H1 (cell line): ENCODE results near the gene PANX3. TPM values are rescaled to one million over a fixed set of nuclear protein-coding genes. Genes with fewer than 3 reads are reported as not detected.

Source experiments
- CTCF ChIA-PET: fragments of 300-600 bp; sonication (Branson Sonifier 250); formaldehyde crosslinking; loops from one replicate; lab custom pipeline; 2021; ENCODE audit not compliant: partially characterized antibody; lab: Charles Lee
- POLR2A ChIA-PET: fragments of 300-600 bp; sonication (Branson Sonifier 250); formaldehyde crosslinking; loops from one replicate; lab custom pipeline; 2021; ENCODE audit warnings: inconsistent platforms; ENCODE audit not compliant: partially characterized antibody; lab: Charles Lee
- DNase-seq, 2 experiments: peaks; one replicate each; pipeline versions ENCODE4 v3.0.0 to v3.0.0-alpha.2; 2010 to 2022; ENCODE audit warnings: low spot score in 2 of 2, low read depth in 1 of 2, mixed read lengths in 1 of 2
- FAIRE-seq: peaks from 2 replicates; lab custom pipeline; 2011; peaks lifted over from hg19 to GRCh38; lab: Jason Lieb, UNC
- H2AFZ ChIP-seq: 2 replicates; pipeline ENCODE4 v1.8.1; 2012; ENCODE audit warnings: low read length, inconsistent platforms
- H2AK5ac ChIP-seq: 2 replicates; pipeline ENCODE4 v1.6.1; 2013; ENCODE audit warnings: low read depth, low read length
- H2BK120ac ChIP-seq: replicated peaks from 2 replicates; pipeline ENCODE3; 2013; ENCODE audit warnings: low read depth, low read length, inconsistent platforms
- H2BK12ac ChIP-seq: 2 replicates; pipeline ENCODE4 v1.6.1; 2013; ENCODE audit warnings: low read depth, low read length
- H2BK15ac ChIP-seq: 2 replicates; pipeline ENCODE4 v1.6.1; 2013; ENCODE audit warnings: low read length
- H2BK20ac ChIP-seq: 2 replicates; pipeline ENCODE4 v1.6.1; 2013; ENCODE audit warnings: low read length
- H2BK5ac ChIP-seq: 2 replicates; pipeline ENCODE4 v1.6.1; 2013; ENCODE audit warnings: low read depth, low read length
- H3K14ac ChIP-seq: 2 replicates; pipeline ENCODE4 v1.6.1; 2013; ENCODE audit warnings: inconsistent platforms; ENCODE audit not compliant: insufficient read length
- H3K18ac ChIP-seq: 2 replicates; pipeline ENCODE4 v1.6.1; 2013; ENCODE audit warnings: low read length; ENCODE audit errors: extremely low read depth
- H3K23ac ChIP-seq: 2 replicates; pipeline ENCODE4 v1.6.1; 2013; ENCODE audit warnings: inconsistent platforms; ENCODE audit not compliant: insufficient read length
- H3K23me2 ChIP-seq: 2 replicates; pipeline ENCODE4 v1.6.1; 2013; ENCODE audit warnings: low read depth, low read length
- H3K27ac ChIP-seq: 2 replicates; pipeline ENCODE4 v1.6.1; 2011; ENCODE audit warnings: low read depth, low read length, inconsistent platforms
- H3K27me3 ChIP-seq, 4 experiments: replicated peaks in 1 of 4; 1 replicate in 1 of 4; 2 replicates in 3 of 4; pipeline versions ENCODE4 v1.6.1 to v1.8.1; 2011 to 2013; ENCODE audit warnings: low read length in 3 of 4, mild to moderate bottlenecking in 3 of 4, inconsistent platforms in 2 of 4, mixed read lengths in 2 of 4, moderate library complexity in 1 of 4; ENCODE audit not compliant: control insufficient read depth in 3 of 4, insufficient read depth in 3 of 4; ENCODE audit errors: extremely low read depth in 1 of 4
- H3K36me3 ChIP-seq, 4 experiments: 2 replicates each; pipeline versions ENCODE4 v1.6.1 to v1.8.1; 2011 to 2013; ENCODE audit warnings: mild to moderate bottlenecking in 4 of 4, low read length in 3 of 4, moderate library complexity in 2 of 4, control low read depth in 1 of 4, inconsistent platforms in 1 of 4; ENCODE audit not compliant: insufficient read depth in 4 of 4, control insufficient read depth in 2 of 4
- H3K4ac ChIP-seq: replicated peaks from 2 replicates; pipeline ENCODE3; 2013; ENCODE audit warnings: low read length, low read depth, mixed read lengths, inconsistent platforms; ENCODE audit not compliant: insufficient read length
- H3K4me1 ChIP-seq, 4 experiments: replicated peaks in 1 of 4; 1 replicate in 1 of 4; 2 replicates in 3 of 4; pipeline versions ENCODE4 v1.6.1 to v1.8.1; 2011 to 2013; ENCODE audit warnings: low read length in 3 of 4, inconsistent platforms in 2 of 4, mixed read lengths in 1 of 4; ENCODE audit not compliant: insufficient read depth in 4 of 4, control insufficient read depth in 3 of 4
- H3K4me2 ChIP-seq, 2 experiments: 2 replicates each; pipeline versions ENCODE4 v1.6.1 to v1.8.1; 2011 to 2013; ENCODE audit warnings: low read depth in 2 of 2, low read length in 2 of 2, control low read depth in 1 of 2, inconsistent platforms in 1 of 2, mild to moderate bottlenecking in 1 of 2; ENCODE audit not compliant: insufficient read depth in 1 of 2
- H3K4me3 ChIP-seq, 4 experiments: fragments of 200-600, 300-600 bp in 1 of 4; sonication (generic), shearing (Covaris generic), sonication (Bioruptor Twin) in 1 of 4; 2 replicates each; pipeline versions ENCODE4 v1.5.1 to v1.8.1; 2011 to 2016; ENCODE audit warnings: low read length in 4 of 4, low read depth in 3 of 4, control low read depth in 2 of 4, inconsistent platforms in 2 of 4, mild to moderate bottlenecking in 2 of 4, mixed read lengths in 1 of 4, moderate library complexity in 1 of 4; ENCODE audit not compliant: insufficient read depth in 2 of 4; ENCODE audit errors: extremely low read depth in 1 of 4
- H3K56ac ChIP-seq: replicated peaks from 2 replicates; pipeline ENCODE3; 2013; ENCODE audit warnings: low read depth, mild to moderate bottlenecking, mixed read lengths, low read length, inconsistent platforms; ENCODE audit not compliant: insufficient read length
- H3K79me1 ChIP-seq: 2 replicates; pipeline ENCODE4 v1.6.1; 2013; ENCODE audit warnings: low read depth, low read length, control low read depth
- H3K79me2 ChIP-seq, 2 experiments: 2 replicates each; pipeline versions ENCODE4 v1.6.1 to v1.8.1; 2012 to 2013; ENCODE audit warnings: low read length in 2 of 2, mild to moderate bottlenecking in 2 of 2, inconsistent platforms in 1 of 2; ENCODE audit not compliant: insufficient read depth in 2 of 2, control insufficient read depth in 1 of 2
- H3K9ac ChIP-seq, 4 experiments: replicated peaks in 1 of 4; 1 replicate in 1 of 4; 2 replicates in 3 of 4; pipeline versions ENCODE4 v1.6.1 to v1.8.1; 2011 to 2013; ENCODE audit warnings: low read depth in 3 of 4, low read length in 3 of 4, control low read depth in 2 of 4, mild to moderate bottlenecking in 2 of 4, moderate library complexity in 2 of 4, inconsistent platforms in 1 of 4; ENCODE audit errors: extremely low read depth in 1 of 4
- H3K9me3 ChIP-seq, 2 experiments: 2 replicates each; pipeline versions ENCODE4 v1.6.1 to v1.8.1; 2012 to 2013; ENCODE audit warnings: mild to moderate bottlenecking in 2 of 2, moderate library complexity in 2 of 2, control low read depth in 1 of 2, inconsistent platforms in 1 of 2, low read depth in 1 of 2, low read length in 1 of 2, mixed read lengths in 1 of 2; ENCODE audit not compliant: insufficient read depth in 2 of 2
- H4K20me1 ChIP-seq, 2 experiments: replicated peaks in 1 of 2; 2 replicates each; pipeline versions ENCODE3 to v1.8.1; 2011 to 2013; ENCODE audit warnings: inconsistent platforms in 2 of 2, low read length in 2 of 2, mild to moderate bottlenecking in 1 of 2; ENCODE audit not compliant: insufficient read depth in 2 of 2, control insufficient read depth in 1 of 2
- H4K5ac ChIP-seq: 2 replicates; pipeline ENCODE4 v1.6.1; 2013; ENCODE audit warnings: low read length, low read depth, mixed read lengths, inconsistent platforms; ENCODE audit not compliant: insufficient read length
- H4K8ac ChIP-seq: 2 replicates; pipeline ENCODE4 v1.8.0; 2013; ENCODE audit warnings: mild to moderate bottlenecking, moderate library complexity, low read length, inconsistent platforms; ENCODE audit not compliant: insufficient read depth; ENCODE audit errors: extremely low read depth
- H4K91ac ChIP-seq: replicated peaks from 2 replicates; pipeline ENCODE3; 2013; ENCODE audit warnings: low read length, mixed read lengths, inconsistent platforms; ENCODE audit not compliant: insufficient read length
- SRF ChIP-seq: IDR thresholded peaks from 2 replicates; pipeline ENCODE4 v1.6.1; 2011; ENCODE audit warnings: mild to moderate bottlenecking, low read depth, low read length, moderate library complexity
- WGBS, 2 experiments: shearing (Covaris generic) in 1 of 2; methylation state at CpG; one replicate each; pipeline versions ENCODE4 v1.1.6 to v1.1.7; 2013 to 2015; ENCODE audit warnings: low lambda C conversion rate in 2 of 2, mixed read lengths in 2 of 2, inconsistent platforms in 1 of 2, low coverage in 1 of 2, missing lambda C conversion rate in 1 of 2; ENCODE audit not compliant: insufficient replicate concordance in 2 of 2, insufficient coverage in 1 of 2, insufficient read length in 1 of 2; ENCODE audit errors: extremely low coverage in 1 of 2, missing lambda C conversion rate in 1 of 2; 5-methylcytosine and 5-hydroxymethylcytosine counted together
- polyA plus RNA-seq, 7 experiments: library from polyadenylated mRNA; depleted of rRNA in 3 of 7; stranded (reverse) in 5 of 7; unstranded in 2 of 7; fragments of >200 nt in 5 of 7; fragments of 200-250 nt in 2 of 7; gene quantifications; 1 replicate in 5 of 7; 2 replicates in 1 of 7; 4 replicates in 1 of 7; pipeline versions ENCODE4 v1.2.1 to v1.2.3, GENCODE V29; 2011 to 2013; ENCODE audit warnings: missing spikeins in 2 of 7, mixed read lengths in 2 of 7
- total RNA-seq: library from RNA; stranded (reverse); fragmentation: NEBNext Ultra II Directional; extraction: Animal tissue kit (Norgen Biotek cat#: 25700); gene quantifications from 2 replicates; pipeline ENCODE4 v1.2.1, GENCODE V29; 2021

The PANX3 gene
- total and polyA plus RNA-seq, 2 of the 8 experiments (the other 6 are each of a cell fraction or from before 2014, with no cell fraction given): not detected

DNA sequence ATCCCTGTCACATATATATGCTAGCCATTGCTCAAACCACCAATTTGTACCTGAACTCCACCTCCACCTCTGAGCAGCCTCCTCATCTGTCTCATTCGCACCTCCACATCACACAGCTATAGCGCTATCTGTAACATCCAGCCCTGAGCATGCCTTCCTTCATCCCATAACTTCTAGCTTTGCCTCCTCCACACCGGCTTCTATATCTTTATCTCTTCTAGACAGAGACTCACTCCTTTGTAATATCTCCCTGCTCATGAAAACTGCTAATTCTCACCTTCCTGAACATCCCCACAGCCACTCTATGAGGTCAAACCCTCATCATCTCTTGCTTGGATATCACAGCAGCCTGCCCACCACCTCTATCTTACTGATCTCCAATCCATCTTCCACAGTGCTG lies 56.4 kb downstream of the PANX3 start:
- H3K23ac ChIP-seq: no peak overlapping the region
- FAIRE-seq: no peak
- H4K91ac ChIP-seq: no peak overlapping the region
- H2AK5ac ChIP-seq: no peak overlapping the region
- no peak overlapping the region for H2BK5ac ChIP-seq
- H3K4me2 ChIP-seq: no peak overlapping the region
- H3K27ac ChIP-seq: no peak overlapping the region
- ChIA-PET CTCF (interaction anchor here (0.6 to 1.0 kb wide), 5 partner anchors 23 to 170 kb away, joined by 3 to 6 read pairs (median 4); no protein-coding TSS in a partner anchor), POLR2A (no interaction called here)
- no peaks in the 10 kb centered on the region for H3K36me3 ChIP-seq
- no peaks in the 10 kb centered on the region for H3K23me2 ChIP-seq
- H3K9ac ChIP-seq: no peak overlapping the region
- DNase-seq: no peak
- no peak overlapping the region for H2BK20ac ChIP-seq
- 89% methylated on average over 3 of the region's 3 CpGs; no CpG with 5 or more reads in 1 of the 2 experiments for WGBS, 2 experiments
- no peak overlapping the region for H2BK15ac ChIP-seq
- H3K4me1 ChIP-seq: no peaks in the 10 kb centered on the region
- H3K27me3 ChIP-seq: peaks cover 0 to 7% (median 4%) of the 10 kb centered on the region in 4 experiments; a peak in 4 of 7 replicates
- H3K9me3 ChIP-seq: no peaks in the 10 kb centered on the region
- H3K4me3 ChIP-seq: no peak overlapping the region
- no peaks in the 10 kb centered on the region for H3K79me2 ChIP-seq
- H3K79me1 ChIP-seq: no peaks in the 10 kb centered on the region
- H2AFZ ChIP-seq: no peak overlapping the region
- peaks cover 0 to 3% of the 10 kb centered on the region in 2 experiments for H4K20me1 ChIP-seq
- H3K4ac ChIP-seq: no peak overlapping the region
- no peak overlapping the region for H3K18ac ChIP-seq
- H4K5ac ChIP-seq: no peak overlapping the region
- no peak overlapping the region for H2BK120ac ChIP-seq
- no peak overlapping the region for H3K14ac ChIP-seq
- no peak overlapping the region for H3K56ac ChIP-seq
- no peak overlapping the region for H4K8ac ChIP-seq
- no peak overlapping the region for H2BK12ac ChIP-seq
- TF ChIP-seq SRF: no peak
